ENCODE data around the gene TNK2.
"Not testable (repeated sequence)": the region's sequence is repeated elsewhere in the genome, so short reads cannot be mapped to it uniquely, and the experiment has no call there.

Gene TNK2

DNA sequence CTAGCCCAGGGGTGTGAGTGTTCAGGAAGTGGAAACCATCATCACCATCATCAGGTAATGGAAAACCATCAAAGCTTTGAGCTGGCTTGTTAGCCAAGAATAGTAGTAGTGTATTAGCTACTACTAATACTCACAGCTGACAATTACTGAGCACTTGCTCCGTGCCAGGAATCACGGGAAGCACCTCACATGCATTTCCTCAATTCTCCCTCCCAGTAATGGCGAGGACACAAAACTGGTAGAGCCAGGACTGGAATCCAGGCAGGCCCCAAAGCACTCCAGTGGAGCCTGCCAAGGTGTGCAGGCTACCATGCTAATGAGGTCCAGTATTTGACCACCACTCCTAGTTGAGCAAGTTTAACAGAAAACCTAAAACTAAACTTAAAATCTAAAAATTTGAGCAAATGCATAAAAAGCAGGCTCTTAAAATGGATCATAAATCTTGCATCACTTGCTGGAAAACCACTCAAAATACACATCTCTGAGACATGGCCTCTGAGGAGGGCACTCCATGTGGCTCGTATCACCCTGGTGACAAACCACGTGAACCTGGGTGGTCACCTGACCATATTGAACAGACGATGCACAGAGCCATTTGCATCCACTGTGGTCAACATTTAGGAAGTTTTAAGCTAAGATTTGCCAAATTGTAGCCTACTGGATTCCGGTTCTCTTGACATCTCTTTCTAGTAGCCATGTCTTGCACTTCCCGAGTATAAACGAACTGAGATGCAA lies 43.3 kb upstream of the TNK2 start:
- H3K4me2 ChIP-seq (ENCODE audit: low read depth, low read length, poor library complexity, severe bottlenecking); H3K36me3 ChIP-seq (ENCODE audit: low read length); H3K9me2 ChIP-seq (replicated peaks; ENCODE audit: insufficient read depth, low read length); H2AFZ ChIP-seq (ENCODE audit: low read depth, low read length, severe bottlenecking); H4K20me1 ChIP-seq (ENCODE audit: low read depth, low read length); H3K27me3 ChIP-seq (ENCODE audit: low read length); H3K27ac ChIP-seq (ENCODE audit: low read depth, low read length); H3K79me2 ChIP-seq (ENCODE audit: insufficient read depth, low read length); H3K9me3 ChIP-seq (ENCODE audit: insufficient read depth, low read length); H3F3A ChIP-seq (ENCODE audit: insufficient read depth); H3K4me3 ChIP-seq (ENCODE audit: insufficient read depth, low read length, poor library complexity, severe bottlenecking); H3K9ac ChIP-seq (ENCODE audit: low read length): not testable (repeated sequence)

DNA sequence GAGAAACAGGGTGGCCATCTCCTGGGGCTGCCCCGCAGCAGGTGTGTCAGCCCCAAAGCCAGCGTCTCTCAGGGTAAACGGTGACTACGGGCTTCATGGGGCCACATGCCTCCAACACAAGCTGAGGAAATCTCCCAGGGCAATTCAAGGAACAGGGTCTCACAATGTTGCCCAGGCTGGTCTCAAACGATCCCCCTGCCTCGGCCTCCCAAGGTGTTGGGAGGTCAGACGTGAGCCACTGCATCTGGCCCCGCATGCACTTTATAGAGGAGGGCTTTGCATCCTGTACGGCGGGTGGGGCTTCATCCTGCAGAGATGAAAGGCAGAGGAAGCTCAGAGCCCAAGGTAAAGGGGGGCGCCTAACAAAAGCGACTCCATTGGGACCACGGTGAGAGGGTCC lies 42.4 kb upstream of the TNK2 start:
- H3K9ac ChIP-seq (ENCODE audit: low read length); H3K27ac ChIP-seq (ENCODE audit: low read depth, low read length); H3F3A ChIP-seq (ENCODE audit: insufficient read depth); H3K4me2 ChIP-seq (ENCODE audit: low read depth, low read length, poor library complexity, severe bottlenecking); H3K9me3 ChIP-seq (ENCODE audit: insufficient read depth, low read length); H3K36me3 ChIP-seq (ENCODE audit: low read length); H3K9me2 ChIP-seq (replicated peaks; ENCODE audit: insufficient read depth, low read length); H2AFZ ChIP-seq (ENCODE audit: low read depth, low read length, severe bottlenecking); H3K4me3 ChIP-seq (ENCODE audit: insufficient read depth, low read length, poor library complexity, severe bottlenecking); H3K79me2 ChIP-seq (ENCODE audit: insufficient read depth, low read length); H3K27me3 ChIP-seq (ENCODE audit: low read length); H4K20me1 ChIP-seq (ENCODE audit: low read depth, low read length): not testable (repeated sequence)

DNA sequence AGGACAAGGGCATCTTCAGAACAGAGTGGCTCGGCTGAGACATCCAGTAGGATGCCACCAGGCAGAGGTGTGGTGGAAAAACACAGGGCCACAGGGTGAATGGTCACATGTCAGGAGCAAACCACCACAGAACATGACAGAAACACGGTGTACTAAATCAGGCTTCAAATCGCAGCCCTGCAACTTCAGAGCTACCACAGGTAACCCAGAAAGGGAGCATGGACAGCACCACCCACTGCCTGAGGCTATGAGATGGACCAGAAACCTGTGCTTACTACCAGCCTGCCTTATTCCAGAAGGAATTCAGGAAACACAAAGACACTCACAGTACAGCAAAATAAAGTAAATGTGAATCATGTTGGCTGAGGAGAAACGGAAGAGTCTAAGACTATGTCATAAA lies 41.8 kb upstream of the TNK2 start:
- H3K79me2 ChIP-seq (ENCODE audit: insufficient read depth, low read length); H3K4me3 ChIP-seq (ENCODE audit: insufficient read depth, low read length, poor library complexity, severe bottlenecking); H3K9me2 ChIP-seq (replicated peaks; ENCODE audit: insufficient read depth, low read length); H3K27ac ChIP-seq (ENCODE audit: low read depth, low read length); H3K9ac ChIP-seq (ENCODE audit: low read length); H3K27me3 ChIP-seq (ENCODE audit: low read length); H3K9me3 ChIP-seq (ENCODE audit: insufficient read depth, low read length); H3K36me3 ChIP-seq (ENCODE audit: low read length); H3K4me2 ChIP-seq (ENCODE audit: low read depth, low read length, poor library complexity, severe bottlenecking); H2AFZ ChIP-seq (ENCODE audit: low read depth, low read length, severe bottlenecking); H4K20me1 ChIP-seq (ENCODE audit: low read depth, low read length); H3F3A ChIP-seq (ENCODE audit: insufficient read depth): not testable (repeated sequence)

DNA sequence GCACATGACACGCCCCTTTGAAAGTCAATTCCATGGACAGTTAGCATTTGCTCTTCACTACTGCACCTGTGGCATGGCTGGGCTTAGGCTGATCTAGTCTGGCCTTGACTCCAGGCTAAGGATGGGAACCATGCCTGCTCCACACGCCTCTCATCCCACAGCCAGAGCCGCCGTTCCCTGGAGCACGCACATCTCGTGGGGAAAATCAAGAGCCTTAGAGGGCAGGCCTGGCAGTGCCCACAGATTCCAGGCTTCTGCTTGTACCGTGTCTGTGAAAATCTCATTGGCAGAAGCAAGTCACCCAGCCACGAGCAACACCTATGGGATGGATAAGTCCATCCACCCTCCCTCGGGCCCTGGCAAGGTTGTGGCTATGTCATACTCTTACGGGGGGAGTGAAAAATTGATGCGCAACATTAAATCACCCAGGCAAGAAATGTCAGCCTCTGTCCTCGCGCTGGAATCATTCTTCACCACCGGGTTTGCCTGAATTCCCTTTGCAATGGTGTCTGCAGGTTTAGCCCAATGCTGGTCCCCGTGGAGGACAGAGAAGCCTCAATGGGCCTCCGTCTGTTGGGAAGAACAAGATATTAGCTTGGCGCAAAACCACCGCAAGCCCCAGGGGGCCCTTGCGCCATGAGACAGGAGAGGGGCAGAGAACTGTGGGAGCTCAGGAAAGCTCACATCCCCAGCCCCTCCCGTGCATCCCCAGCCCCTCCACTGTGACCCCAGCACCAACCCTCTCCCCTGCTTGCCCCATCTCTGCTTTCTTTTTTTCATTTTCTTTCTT lies 38.8 kb upstream of the TNK2 start:
- H3K4me2 ChIP-seq (ENCODE audit: low read depth, low read length, poor library complexity, severe bottlenecking); H3K79me2 ChIP-seq (ENCODE audit: insufficient read depth, low read length); H2AFZ ChIP-seq (ENCODE audit: low read depth, low read length, severe bottlenecking); H3K27me3 ChIP-seq (ENCODE audit: low read length); H3K9ac ChIP-seq (ENCODE audit: low read length); H3K27ac ChIP-seq (ENCODE audit: low read depth, low read length); H3K9me3 ChIP-seq (ENCODE audit: insufficient read depth, low read length); H3F3A ChIP-seq (ENCODE audit: insufficient read depth); H3K36me3 ChIP-seq (ENCODE audit: low read length); H3K9me2 ChIP-seq (replicated peaks; ENCODE audit: insufficient read depth, low read length); H4K20me1 ChIP-seq (ENCODE audit: low read depth, low read length); H3K4me3 ChIP-seq (ENCODE audit: insufficient read depth, low read length, poor library complexity, severe bottlenecking): not testable (repeated sequence)

- not testable (repeated sequence) for H3K4me3 ChIP-seq (ENCODE audit: insufficient read depth, low read length, poor library complexity, severe bottlenecking); H3K9me2 ChIP-seq (replicated peaks; ENCODE audit: insufficient read depth, low read length); H2AFZ ChIP-seq (ENCODE audit: low read depth, low read length, severe bottlenecking); H3K27ac ChIP-seq (ENCODE audit: low read depth, low read length); H3K9me3 ChIP-seq (ENCODE audit: insufficient read depth, low read length); H3K79me2 ChIP-seq (ENCODE audit: insufficient read depth, low read length); H3K4me2 ChIP-seq (ENCODE audit: low read depth, low read length, poor library complexity, severe bottlenecking); H3K9ac ChIP-seq (ENCODE audit: low read length); H4K20me1 ChIP-seq (ENCODE audit: low read depth, low read length); H3F3A ChIP-seq (ENCODE audit: insufficient read depth); H3K27me3 ChIP-seq (ENCODE audit: low read length); H3K36me3 ChIP-seq (ENCODE audit: low read length)
Observed at GRCh38 chr3:195941265-195941815, 33.0 kb upstream of the TNK2 start.

DNA sequence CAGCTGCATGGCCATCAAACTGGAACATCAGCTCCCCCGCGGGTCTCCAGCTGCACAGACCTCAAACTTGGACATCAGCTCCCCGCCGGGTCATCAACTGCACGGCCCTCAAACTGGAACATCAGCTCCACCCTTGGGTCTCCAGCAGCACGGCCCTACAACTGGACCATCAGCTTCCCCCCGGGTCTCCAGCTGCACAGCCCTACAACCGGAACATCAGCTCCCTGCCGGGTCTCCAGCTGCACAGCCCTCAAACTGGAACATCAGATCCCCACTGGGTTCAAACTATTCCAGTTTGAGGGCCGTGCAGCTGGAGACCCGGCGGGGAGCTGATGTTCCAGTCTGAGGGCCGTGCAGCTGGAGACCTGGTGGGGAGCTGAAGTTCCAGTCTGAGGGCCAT lies 32.5 kb upstream of the TNK2 start:
- not testable (repeated sequence) for H3K79me2 ChIP-seq (ENCODE audit: insufficient read depth, low read length); H3K27me3 ChIP-seq (ENCODE audit: low read length); H3K27ac ChIP-seq (ENCODE audit: low read depth, low read length); H4K20me1 ChIP-seq (ENCODE audit: low read depth, low read length); H3F3A ChIP-seq (ENCODE audit: insufficient read depth); H3K36me3 ChIP-seq (ENCODE audit: low read length); H3K4me2 ChIP-seq (ENCODE audit: low read depth, low read length, poor library complexity, severe bottlenecking); H3K9me2 ChIP-seq (replicated peaks; ENCODE audit: insufficient read depth, low read length); H3K9ac ChIP-seq (ENCODE audit: low read length); H3K4me3 ChIP-seq (ENCODE audit: insufficient read depth, low read length, poor library complexity, severe bottlenecking); H3K9me3 ChIP-seq (ENCODE audit: insufficient read depth, low read length); H2AFZ ChIP-seq (ENCODE audit: low read depth, low read length, severe bottlenecking)

- H3K4me2 ChIP-seq (ENCODE audit: low read depth, low read length, poor library complexity, severe bottlenecking); H3K27ac ChIP-seq (ENCODE audit: low read depth, low read length); H3K36me3 ChIP-seq (ENCODE audit: low read length): not testable (repeated sequence)
Observed at GRCh38 chr3:195939526-195940470, 31.4 kb upstream of the TNK2 start.

More at GRCh38 chr3:195939526-195940470, 31.4 kb upstream of the TNK2 start:
- H2AFZ ChIP-seq (ENCODE audit: low read depth, low read length, severe bottlenecking); H3K9me3 ChIP-seq (ENCODE audit: insufficient read depth, low read length); H3F3A ChIP-seq (ENCODE audit: insufficient read depth); H3K79me2 ChIP-seq (ENCODE audit: insufficient read depth, low read length); H3K27me3 ChIP-seq (ENCODE audit: low read length); H3K9ac ChIP-seq (ENCODE audit: low read length); H3K9me2 ChIP-seq (replicated peaks; ENCODE audit: insufficient read depth, low read length); H3K4me3 ChIP-seq (ENCODE audit: insufficient read depth, low read length, poor library complexity, severe bottlenecking); H4K20me1 ChIP-seq (ENCODE audit: low read depth, low read length): not testable (repeated sequence)
